HEK293T (cell line): ENCODE data around the gene SLC25A47.

Experiments
- BHLHE40 ChIP-seq: fragments of 450-650 bp; IDR thresholded peaks from 2 replicates; pipeline ENCODE4 v1.6.1; 2016; ENCODE audit warnings: mild to moderate bottlenecking, moderate library complexity, borderline replicate concordance
- FOXA1 ChIP-seq: fragments of 450-650 bp; IDR thresholded peaks from 2 replicates; pipeline ENCODE4 v1.6.1; 2016; ENCODE audit warnings: mild to moderate bottlenecking
- FOXM1 ChIP-seq: fragments of 450-650 bp; IDR thresholded peaks from 2 replicates; pipeline ENCODE4 v1.6.1; 2017; ENCODE audit warnings: mild to moderate bottlenecking, borderline replicate concordance
- NFRKB ChIP-seq: fragments of 450-650 bp; IDR thresholded peaks from 2 replicates; pipeline ENCODE4 v1.6.1; 2016; ENCODE audit warnings: mild to moderate bottlenecking, moderate library complexity
- ZNF384 ChIP-seq: fragments of 450-650 bp; IDR thresholded peaks from 2 replicates; pipeline ENCODE4 v1.6.1; 2016

DNA sequence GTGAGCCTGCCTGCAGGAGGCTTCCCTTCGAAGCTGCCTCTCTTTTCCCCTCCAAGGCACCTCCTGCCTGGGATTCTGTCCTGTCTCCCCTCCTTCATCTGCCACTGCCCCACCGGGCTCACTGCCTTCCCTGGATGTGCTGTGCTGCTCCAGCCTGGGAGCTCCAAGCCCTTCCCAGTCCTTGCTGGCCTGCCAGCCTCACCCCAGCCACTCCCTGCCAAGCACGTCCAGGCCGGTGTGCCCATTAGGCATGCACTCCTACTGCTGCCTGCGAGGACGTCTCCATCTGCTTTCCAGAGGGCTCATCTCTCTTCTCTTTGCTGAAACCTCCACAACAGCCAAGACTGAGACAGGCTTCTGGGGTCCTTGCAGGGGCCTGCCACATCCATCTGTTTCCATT is 8.4 kb upstream of the SLC25A47 start:
- TF ChIP-seq FOXM1 (no peak), NFRKB (no peak), BHLHE40 (no peak), FOXA1 (no peak), ZNF384 (no peak)
